NCI-H345 treated with DMSO at 0.1 percent for 48 hours (cell line): ENCODE data around the gene ZNF506.
"Not testable (repeated sequence)": the region's sequence is repeated elsewhere in the genome, so short reads cannot be mapped to it uniquely, and the experiment has no call there.

Source experiments
- DNase-seq: peaks from one replicate; lab custom pipeline; 2025; ENCODE audit not compliant: unreplicated experiment; lab: John Stamatoyannopoulos, UW

The ZNF506 gene

GRCh38 chr19:19781791-19782190 is 39.8 kb downstream of the ZNF506 start:
- peak; percentile 58 for DNase-seq

GRCh38 chr19:19778666-19779065 is 42.9 kb downstream of the ZNF506 start:
- DNase-seq = no peak

DNA sequence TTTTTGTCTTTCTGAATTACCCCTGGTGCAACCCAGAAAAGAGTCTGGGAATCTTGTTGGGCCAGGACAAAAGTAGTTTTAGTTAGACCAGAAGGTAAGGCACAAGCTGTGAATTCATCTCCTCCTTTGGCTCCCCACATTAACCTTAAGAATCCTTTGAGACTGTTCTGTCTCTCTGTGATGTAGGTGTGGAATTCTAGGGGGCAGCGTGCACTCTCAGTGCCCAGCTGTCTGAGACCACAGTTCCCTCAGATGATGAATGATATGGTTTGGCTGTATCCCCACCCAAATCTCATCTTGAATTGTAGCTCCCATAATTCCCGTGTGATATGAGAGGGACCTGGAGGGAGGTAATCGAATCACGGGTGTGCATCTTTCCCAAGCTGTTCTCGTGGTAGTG is 43.9 kb downstream of the ZNF506 start:
- no peak for DNase-seq

GRCh38 chr19:19776206-19777008 is 45.1 kb downstream of the ZNF506 start:
- peak; percentile 84 for DNase-seq

- DNase-seq = no peak
These were observed 45.7 kb downstream of the ZNF506 start for GRCh38 chr19:19775891-19776205.

- no peak for DNase-seq
These were observed 47.1 kb downstream of the ZNF506 start for GRCh38 chr19:19774354-19775033.

- DNase-seq = not testable (repeated sequence)
These were observed 49.6 kb downstream of the ZNF506 start for GRCh38 chr19:19771963-19772362.

- DNase-seq = not testable (repeated sequence)
These were observed 51.6 kb downstream of the ZNF506 start for GRCh38 chr19:19769971-19770370.

DNA sequence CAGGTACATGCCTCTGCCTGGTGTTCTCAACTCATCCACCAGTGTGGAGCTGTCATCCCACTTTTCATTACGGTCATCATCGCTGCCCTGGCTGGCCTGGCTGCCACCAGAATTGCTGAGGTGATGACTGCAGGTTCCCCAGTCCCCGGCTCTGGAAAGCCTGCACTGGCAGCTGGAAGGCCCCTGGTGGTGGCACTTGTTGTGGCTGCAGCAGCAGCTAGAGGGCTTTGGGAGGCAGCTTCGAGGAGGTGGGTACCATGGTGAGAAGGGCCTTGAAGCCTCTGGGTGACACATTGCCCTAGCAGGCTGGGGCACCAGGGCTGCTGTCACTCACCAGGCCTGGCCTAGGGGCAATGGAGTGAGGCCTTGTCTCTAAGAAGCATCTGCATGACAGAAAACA is 63.4 kb downstream of the ZNF506 start:
- no peak for DNase-seq

GRCh38 chr19:19752760-19753403 is 68.7 kb downstream of the ZNF506 start:
- DNase-seq = no peak

- DNase-seq = no peak
These were observed 69.7 kb downstream of the ZNF506 start for GRCh38 chr19:19751846-19752245.

DNA sequence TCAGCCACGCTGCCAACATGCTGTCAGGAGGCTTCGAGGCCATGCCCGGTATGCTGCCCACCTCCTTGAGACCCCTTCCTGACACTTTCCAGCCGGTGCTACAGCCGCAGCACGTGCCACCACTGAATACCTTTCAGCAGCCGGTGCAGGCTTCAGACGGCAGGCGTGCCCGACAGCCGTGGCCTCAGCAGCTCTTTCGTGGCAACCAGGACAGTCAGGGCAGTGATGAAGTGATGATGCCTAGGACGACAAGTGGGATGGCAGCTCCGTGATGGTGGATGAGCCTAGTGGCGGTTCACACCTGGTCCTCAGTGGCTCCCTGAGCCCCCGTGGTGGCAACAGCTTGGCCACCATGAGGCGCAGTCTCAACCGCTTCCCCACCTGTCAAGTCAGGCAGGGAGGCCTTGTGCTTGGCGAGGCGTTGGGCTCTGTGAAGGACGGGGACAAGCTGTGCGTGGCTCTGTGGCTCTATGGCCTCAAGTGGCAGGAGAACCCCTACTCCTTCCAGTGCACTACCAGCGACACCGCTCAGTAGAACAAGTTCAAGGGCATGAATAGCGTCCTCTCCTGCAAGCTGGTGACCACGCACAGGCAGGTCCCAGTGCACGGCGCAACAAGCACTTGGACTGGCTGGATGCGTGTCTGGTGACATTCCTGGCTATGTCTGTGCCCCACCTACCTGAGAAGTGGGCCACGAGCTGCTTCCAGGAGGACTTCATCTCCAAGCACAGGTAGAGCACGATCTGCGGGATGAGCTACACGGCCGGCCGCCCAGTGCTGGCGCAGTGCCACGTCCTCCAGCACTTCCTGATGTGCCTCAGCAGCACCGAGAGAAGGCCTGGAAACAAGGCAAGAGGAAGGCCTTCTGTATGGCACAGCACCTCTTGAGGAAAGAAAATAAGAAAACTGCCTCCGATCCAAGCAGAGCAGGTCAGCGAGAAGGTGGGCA is 70.4 kb downstream of the ZNF506 start:
- no peak for DNase-seq

DNA sequence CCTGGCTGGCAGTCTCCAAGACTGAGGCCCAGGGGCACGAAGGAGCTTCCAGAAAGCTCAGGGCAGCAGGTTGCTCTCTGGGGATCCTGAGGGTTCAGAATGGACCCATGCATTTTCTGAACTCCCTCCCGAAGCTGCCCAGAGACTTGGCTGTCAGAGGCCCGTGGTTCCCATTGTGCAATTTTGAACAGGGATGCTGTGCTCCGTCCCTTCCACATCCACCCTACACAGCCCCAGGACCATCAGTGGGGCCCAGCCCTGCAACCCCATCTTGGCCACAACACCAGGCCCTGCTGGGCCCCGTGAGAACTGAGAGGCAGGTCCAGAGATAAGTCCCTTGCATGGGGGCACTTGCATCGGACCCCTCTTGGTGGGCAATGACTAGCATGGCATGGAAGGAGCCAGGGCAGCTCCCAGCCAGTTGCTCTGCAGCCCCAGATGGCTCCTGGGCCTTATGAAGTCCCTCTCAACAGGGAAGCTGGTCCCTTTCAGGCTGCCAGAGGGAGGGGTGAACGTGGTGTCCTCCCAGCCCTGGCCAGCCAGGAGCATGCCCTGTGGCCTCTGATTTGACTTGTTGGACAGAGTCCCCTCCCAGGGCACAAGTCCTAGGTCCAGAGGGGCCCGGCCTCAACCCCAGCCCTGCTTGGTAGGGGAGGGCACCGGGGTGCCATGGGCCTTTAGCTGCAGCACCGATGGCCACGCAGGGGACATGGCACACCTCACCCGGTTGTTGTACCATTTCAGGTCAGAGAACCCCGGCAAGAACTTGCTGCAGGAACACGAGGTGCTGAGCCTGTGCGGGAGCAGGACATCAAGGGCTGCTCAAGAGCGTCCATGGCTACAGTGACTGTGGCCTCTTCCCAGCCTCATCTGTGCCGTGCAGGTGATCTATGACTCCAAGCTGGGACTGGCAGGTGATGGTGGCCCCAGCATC is 71.4 kb downstream of the ZNF506 start:
- no peak for DNase-seq

DNA sequence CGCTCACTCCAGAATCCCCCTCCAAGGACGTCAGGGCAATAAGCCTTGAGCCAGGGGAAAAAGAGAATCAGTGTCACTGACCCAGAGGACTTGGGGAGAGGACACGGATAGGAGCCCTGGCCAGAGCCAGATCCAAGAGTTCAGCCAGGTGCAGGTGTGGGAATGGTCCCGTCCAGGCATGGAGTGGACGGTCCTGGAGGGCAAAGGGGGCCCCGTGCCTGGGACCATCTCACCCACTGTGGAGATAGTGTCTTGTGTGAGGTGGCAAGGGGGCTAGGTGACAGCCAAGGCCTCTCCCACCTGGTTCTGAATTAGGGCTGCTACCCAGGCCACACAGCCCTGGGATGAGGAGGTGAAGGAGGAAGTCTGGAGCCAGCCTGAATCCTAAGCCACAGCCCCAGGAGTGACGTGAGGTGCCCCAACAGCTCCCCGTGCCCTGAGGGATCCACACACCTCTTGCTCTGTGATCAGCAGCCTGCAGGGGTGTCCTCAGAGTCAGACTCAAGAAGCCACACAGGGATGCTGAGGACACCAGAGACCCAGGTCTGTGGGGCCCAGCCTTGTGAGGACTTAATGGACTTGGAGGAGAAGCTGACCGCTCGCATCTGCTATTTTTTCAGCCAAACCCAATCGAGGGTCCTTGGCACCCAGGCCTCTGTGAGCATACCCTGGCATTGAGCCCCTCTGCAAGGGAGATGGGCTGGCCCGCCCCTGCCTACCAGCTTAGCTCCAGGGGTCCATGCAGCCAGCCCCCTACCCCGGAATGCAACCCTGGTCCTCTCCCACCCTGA is 72.2 kb downstream of the ZNF506 start:
- DNase-seq = no peak

DNA sequence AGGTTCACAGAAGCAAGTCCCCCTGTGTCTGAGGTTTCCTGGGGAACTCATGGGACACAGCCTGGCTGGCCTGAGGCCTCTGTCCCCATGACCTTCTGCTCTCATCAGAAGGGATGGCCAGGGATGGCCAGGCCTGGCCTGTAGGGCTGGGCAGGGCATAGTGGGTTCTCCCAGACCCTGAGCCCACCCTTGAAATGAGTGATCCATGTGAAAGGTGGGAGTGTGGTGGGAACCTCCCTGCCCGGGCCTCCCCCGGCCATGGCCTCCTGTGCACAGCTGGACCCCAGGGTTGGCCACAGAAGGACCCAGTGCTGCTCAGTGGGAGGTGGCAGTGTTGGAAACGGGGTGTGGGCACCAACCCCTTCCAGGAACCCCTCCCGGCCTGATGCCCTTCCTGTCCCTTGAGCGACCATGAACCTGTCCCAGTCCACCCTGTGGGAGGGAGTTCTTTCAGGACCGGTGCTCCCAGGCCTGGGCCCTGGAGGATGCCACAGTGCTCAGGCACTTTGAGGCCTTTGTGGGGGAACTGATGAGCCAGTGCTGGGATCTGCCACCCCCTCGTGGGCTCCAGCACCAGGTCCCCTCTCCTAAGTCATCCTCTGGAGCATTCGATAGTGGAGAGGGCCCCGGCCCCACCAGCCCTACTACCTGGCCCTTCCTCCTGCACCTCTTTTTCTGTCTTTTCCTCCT is 73.2 kb downstream of the ZNF506 start:
- no peak for DNase-seq

DNA sequence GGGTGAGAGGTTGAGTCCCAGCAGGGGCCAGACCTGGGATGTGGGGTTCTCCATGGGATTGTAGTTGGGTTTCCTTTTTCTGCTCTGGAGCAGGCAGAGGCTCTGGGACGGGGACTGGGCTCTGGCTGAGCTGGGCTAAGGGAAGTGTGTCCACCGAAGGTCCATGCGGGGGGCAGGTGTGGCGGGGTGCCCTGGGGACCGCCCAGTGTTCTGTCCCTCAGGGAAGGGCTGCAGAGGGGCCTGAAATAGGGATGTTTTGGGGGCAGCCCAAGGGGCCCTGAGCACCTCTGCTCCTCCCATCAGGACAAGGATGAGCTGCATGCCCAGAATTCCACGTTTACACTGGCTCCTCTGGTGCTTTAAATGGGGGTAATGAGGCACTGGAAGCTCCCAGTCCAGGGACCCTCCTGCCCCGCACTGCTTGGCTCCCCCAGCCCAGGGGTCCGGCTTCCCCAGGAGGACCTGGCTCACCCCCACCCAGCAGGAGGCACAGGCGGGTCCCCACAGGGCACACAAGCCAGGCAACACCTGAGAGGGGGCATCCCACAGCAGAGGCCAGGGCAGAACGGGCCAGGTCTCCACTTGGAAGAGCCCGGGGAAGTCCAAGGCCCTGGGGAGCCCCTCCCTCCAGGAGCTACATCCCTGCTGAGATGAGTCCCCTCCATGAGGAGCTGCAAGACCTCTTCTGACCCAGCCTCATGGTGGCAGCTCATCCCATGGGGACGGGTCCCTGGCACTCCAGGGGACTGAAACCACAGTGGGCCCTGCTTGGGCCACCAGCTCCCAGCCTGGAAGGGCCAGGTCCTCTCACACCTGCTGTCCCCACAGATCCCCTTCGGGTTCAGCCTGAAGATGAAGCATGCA is 74.0 kb downstream of the ZNF506 start:
- DNase-seq = no peak

GRCh38 chr19:19746286-19747213 is 75.0 kb downstream of the ZNF506 start:
- DNase-seq = no peak
